Cardiac muscle cell (in vitro differentiated cells and primary cell): ENCODE results near the gene NDUFA7. TPM values are rescaled to one million over a fixed set of nuclear protein-coding genes. Genes with fewer than 3 reads are reported as not detected.
A peak's percentile ranks its signal among the peaks of the same experiment; 100 is the strongest.

Source experiments
- DNase-seq, 2 donors: peaks; one replicate each; pipeline versions ENCODE4 v3.0.0 to v3.0.0-alpha.2; 2010 to 2017; ENCODE audit warnings: low read depth in 1 of 2, low spot score in 1 of 2
- H3K27ac ChIP-seq: fragments of 200-600 bp; sonication (generic); 2 replicates; pipeline ENCODE4 v1.5.1; 2016
- H3K27me3 ChIP-seq: fragments of 200-600 bp; sonication (generic); 2 replicates; pipeline ENCODE4 v1.6.0; 2016; ENCODE audit warnings: control low read depth
- H3K36me3 ChIP-seq: fragments of 200-600 bp; sonication (generic); 2 replicates; pipeline ENCODE4 v1.5.1; 2016; ENCODE audit warnings: control low read depth
- H3K4me1 ChIP-seq: fragments of 200-600 bp; sonication (generic); 2 replicates; pipeline ENCODE4 v1.8.1; 2017; ENCODE audit warnings: low read depth, mild to moderate bottlenecking, mixed run types
- H3K4me3 ChIP-seq: fragments of 200-600 bp; sonication (generic); 2 replicates; pipeline ENCODE4 v1.5.1; 2016; ENCODE audit warnings: mild to moderate bottlenecking
- H3K9me3 ChIP-seq: fragments of 200-600 bp; sonication (generic); 2 replicates; pipeline ENCODE4 v1.5.1; 2017; ENCODE audit warnings: low read depth, mild to moderate bottlenecking, control low read depth
- polyA plus RNA-seq: library from polyadenylated mRNA; unstranded; fragments of >200 nt; fragmentation: Nextera tagmentation; extraction: Ambion mirVana; gene quantifications from 2 replicates; pipeline ENCODE4 v1.2.1, GENCODE V29; 2016
- total RNA-seq: library from RNA; depleted of rRNA; stranded (reverse); fragments of >200 nt; gene quantifications from 2 replicates; pipeline ENCODE4 v1.2.3, GENCODE V29; 2016
- TF ChIP-seq, protein P1 (sequence below): IDR thresholded peaks from 2 replicates; pipeline ENCODE4 v1.5.1; 2012; ENCODE audit warnings: low read depth, mild to moderate bottlenecking, low read length

The NDUFA7 gene
- total and polyA plus RNA-seq, 2 experiments from 2014 or later, result 57.0 to 218 TPM

DNA sequence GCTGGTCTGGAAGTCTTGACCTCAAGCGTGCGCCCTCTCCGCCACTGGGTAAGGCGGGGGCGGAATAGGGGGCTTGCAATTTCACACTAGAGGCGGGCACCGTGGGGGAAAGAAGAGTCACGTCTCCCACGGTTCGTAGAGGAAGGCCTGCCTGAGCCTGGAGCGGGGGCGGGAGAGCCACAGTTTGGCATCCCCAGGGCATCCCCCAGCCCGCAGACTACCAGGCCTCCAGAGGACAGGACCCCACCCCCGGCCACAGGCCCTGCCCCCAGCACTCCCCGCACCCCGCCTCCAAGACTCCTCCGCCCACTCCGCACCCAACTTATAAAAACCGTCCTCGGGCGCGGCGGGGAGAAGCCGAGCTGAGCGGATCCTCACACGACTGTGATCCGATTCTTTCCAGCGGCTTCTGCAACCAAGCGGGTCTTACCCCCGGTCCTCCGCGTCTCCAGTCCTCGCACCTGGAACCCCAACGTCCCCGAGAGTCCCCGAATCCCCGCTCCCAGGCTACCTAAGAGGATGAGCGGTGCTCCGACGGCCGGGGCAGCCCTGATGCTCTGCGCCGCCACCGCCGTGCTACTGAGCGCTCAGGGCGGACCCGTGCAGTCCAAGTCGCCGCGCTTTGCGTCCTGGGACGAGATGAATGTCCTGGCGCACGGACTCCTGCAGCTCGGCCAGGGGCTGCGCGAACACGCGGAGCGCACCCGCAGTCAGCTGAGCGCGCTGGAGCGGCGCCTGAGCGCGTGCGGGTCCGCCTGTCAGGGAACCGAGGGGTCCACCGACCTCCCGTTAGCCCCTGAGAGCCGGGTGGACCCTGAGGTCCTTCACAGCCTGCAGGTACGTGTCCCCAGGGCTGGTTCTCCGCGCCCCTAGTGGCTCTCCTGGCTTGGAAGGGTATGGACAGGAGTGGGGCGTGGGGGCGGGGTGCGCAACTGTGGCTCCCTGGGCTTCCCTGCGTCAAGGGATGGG lies 42.9 kb upstream of the NDUFA7 start, which contains the start of gene ANGPTL4:
TSS of gene ANGPTL4 (plus strand) at position 353 of the 969 bp plus-strand sequence. CDS start at position 520, 167 bp downstream.
- H3K27me3 ChIP-seq, result peaks cover 3% of the 10 kb centered on the region

DNA sequence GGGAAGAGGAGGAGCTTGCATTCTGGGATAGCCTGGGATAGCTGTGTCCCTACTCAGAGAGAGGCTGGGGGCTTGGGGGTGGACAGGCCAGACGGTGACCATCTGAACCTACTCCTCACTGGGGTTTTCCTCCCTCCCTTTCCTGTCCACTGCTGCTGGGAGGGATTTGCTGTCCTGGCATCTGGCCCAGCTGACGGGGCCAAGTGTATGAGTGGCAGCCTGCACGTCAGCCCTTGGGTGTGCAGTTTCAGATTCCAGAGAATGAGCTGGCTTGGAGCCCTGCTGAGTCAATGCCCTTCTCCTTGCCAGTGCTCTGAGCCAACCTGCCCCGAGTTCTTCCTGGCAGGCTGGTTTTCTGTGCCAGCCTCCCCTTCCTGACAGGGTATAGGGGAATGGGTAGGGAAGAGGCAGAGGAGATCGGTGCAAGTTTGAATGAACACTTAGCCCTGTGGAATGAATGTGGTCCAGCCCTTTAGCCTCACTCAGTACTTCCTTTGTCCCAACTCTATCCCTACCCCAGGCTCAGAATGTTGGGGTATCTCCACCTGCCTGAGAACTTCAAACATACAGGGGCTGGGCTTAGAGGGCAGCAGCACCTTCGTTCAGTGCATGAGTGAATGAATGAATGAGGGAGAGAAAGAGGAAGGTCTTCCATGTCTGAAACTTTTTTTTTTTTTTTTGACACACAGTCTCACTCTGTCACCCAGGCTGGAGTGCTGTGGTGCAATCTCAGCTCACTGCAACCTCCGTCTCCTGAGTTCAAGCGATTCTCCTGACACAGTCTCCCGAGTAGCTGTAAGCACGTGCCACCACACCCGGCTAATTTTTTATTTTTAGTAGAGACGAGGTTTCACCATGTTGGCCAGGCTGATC lies 41.0 kb upstream of the NDUFA7 start:
- no peaks in the 10 kb centered on the region for H3K36me3 ChIP-seq
- H3K27ac ChIP-seq, result peak overlapping the region; percentile 30
- H3K27me3 ChIP-seq, result peaks cover 3% of the 10 kb centered on the region
- no peak overlapping the region for H3K4me3 ChIP-seq
- peak; percentile 89 to 99 for DNase-seq
- no peaks in the 10 kb centered on the region for H3K9me3 ChIP-seq
- H3K4me1 ChIP-seq, result peaks cover 7% of the 10 kb centered on the region
- TF ChIP-seq, protein P1, sequence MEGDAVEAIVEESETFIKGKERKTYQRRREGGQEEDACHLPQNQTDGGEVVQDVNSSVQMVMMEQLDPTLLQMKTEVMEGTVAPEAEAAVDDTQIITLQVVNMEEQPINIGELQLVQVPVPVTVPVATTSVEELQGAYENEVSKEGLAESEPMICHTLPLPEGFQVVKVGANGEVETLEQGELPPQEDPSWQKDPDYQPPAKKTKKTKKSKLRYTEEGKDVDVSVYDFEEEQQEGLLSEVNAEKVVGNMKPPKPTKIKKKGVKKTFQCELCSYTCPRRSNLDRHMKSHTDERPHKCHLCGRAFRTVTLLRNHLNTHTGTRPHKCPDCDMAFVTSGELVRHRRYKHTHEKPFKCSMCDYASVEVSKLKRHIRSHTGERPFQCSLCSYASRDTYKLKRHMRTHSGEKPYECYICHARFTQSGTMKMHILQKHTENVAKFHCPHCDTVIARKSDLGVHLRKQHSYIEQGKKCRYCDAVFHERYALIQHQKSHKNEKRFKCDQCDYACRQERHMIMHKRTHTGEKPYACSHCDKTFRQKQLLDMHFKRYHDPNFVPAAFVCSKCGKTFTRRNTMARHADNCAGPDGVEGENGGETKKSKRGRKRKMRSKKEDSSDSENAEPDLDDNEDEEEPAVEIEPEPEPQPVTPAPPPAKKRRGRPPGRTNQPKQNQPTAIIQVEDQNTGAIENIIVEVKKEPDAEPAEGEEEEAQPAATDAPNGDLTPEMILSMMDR, result no peak

More for the DNA sequence above, 42.9 kb upstream of the NDUFA7 start, which contains the start of gene ANGPTL4:
- Histone ChIP-seq H3K9me3 (no peaks in the 10 kb centered on the region), H3K4me3 (peak within 1 kb of the TSS; percentile 41), H3K36me3 (no peaks in the 10 kb centered on the region), H3K27ac (no peak within 1 kb of the TSS), H3K4me1 (peaks cover 11% of the 10 kb centered on the region)
- TF ChIP-seq, protein P1, result peak; percentile 29
- peak; percentile 66 to 92 for DNase-seq

DNA sequence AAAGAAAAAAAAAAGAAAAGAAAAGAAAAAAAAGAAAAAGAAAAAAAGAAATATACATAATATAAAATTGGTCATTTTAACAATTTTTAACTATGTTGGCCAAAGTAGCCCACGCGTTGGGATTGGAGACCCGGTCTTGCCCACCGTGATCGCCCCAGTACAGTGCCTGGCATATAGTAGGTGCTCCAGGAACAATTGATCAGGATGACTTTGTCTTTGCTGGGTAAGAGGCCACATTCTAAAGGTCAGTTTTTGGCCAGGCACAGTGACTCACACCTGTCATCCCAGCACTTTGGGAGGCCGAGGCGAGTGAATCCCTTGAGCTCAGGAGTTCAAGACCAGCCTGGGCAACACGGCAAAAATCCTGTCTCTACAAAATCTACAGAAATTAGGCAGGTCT lies 39.0 kb upstream of the NDUFA7 start:
- no peak for DNase-seq
- no peaks in the 10 kb centered on the region for H3K9me3 ChIP-seq
- H3K27ac ChIP-seq, result no peak overlapping the region
- H3K36me3 ChIP-seq, result no peaks in the 10 kb centered on the region
- H3K27me3 ChIP-seq, result peaks cover 3% of the 10 kb centered on the region
- TF ChIP-seq, protein P1, result no peak
- H3K4me1 ChIP-seq, result peaks cover 7% of the 10 kb centered on the region
- no peak overlapping the region for H3K4me3 ChIP-seq

DNA sequence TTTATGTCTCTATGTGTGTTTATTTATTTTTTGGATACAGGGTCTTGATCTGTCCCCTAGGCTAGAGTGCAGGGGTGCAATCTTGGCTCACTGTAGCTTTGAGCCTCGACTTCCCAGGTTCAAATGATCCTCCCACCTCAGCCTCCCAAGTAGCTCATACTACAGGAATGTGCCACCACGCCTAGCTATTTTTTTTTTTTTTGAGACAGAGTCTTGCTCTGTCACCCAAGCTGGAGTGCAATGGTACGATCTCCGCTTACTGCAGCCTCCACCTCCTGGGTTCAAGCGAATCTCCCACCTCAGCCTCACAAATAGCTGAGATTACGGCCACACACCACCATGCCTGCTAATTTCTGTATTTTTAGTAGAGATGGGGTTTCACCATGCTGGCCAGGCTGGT lies 37.8 kb upstream of the NDUFA7 start:
- no peak for DNase-seq
- Histone ChIP-seq H3K4me3 (no peak overlapping the region), H3K36me3 (no peaks in the 10 kb centered on the region), H3K27me3 (peaks cover 3% of the 10 kb centered on the region), H3K27ac (no peak overlapping the region), H3K9me3 (no peaks in the 10 kb centered on the region), H3K4me1 (peaks cover 7% of the 10 kb centered on the region)
- TF ChIP-seq, protein P1, result no peak

DNA sequence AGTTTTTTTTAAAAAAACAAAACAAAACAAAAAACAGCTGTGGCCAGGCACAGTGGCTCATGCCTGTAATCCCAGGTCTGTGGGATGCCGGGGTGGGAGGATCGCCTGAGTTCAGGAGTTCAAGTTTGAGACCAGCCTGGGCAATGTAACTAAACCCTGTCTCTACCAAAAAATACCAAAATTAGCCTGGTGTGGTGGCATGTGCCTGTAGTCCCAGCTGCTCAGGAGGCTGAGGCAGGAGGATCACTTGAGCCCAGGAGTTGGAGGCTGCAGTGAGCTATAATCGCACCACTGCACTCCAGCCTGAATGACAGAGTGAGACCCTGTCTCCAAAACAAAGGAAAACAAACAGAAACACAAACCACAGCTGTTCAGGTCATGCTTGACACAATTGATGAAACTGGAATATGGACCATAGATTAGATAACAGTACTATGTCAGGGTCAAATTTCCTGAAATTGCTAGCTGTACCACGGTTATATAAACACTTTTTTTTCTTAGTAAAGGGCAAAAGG lies 35.9 kb upstream of the NDUFA7 start:
- Histone ChIP-seq H3K4me1 (peaks cover 8% of the 10 kb centered on the region), H3K27ac (no peak overlapping the region), H3K27me3 (no peaks in the 10 kb centered on the region), H3K36me3 (no peaks in the 10 kb centered on the region), H3K9me3 (no peaks in the 10 kb centered on the region), H3K4me3 (no peak overlapping the region)
- peak in 1 of 2 donors; percentile 56 for DNase-seq
- TF ChIP-seq, protein P1, result no peak
